Adrenal gland (tissue), 5 donors: Measurements from ENCODE around the gene LRBA.

ENCODE experiments used
- CTCF ChIP-seq, 6 experiments: fragments of 450-650 bp in 4 of 6; fragments of 200-600 bp in 2 of 6; sonication (generic) in 1 of 6; IDR thresholded peaks; 1 replicate in 5 of 6; 2 replicates in 1 of 6; pipeline versions ENCODE4 v1.5.1 to v1.8.0; 2016 to 2021; ENCODE audit warnings: antibody characterized with exemption in 6 of 6, mild to moderate bottlenecking in 2 of 6, moderate library complexity in 1 of 6
- POLR2A ChIP-seq, 2 donors: fragments of 450-650 bp; IDR thresholded peaks; one replicate each; pipeline ENCODE4 v1.6.1; 2017; ENCODE audit warnings: antibody characterized with exemption in 2 of 2, mild to moderate bottlenecking in 2 of 2, moderate library complexity in 1 of 2
- donor health status: DM: no; HTN: no; CAD: no.

- no peak for TF ChIP-seq POLR2A (IDR thresholded peaks at IDR 0.05)
- TF ChIP-seq CTCF (IDR thresholded peaks at IDR 0.05), result peak; percentile 50 to 86 (median 69)
Observed at GRCh38 chr4:150867148-150867547, 147.9 kb downstream of the LRBA start.
